Measurements from ENCODE around the gene RPP40. TPM values are rescaled to one million over a fixed set of nuclear protein-coding genes. Genes with fewer than 3 reads are reported as not detected.

Gene RPP40
- polyA plus RNA-seq, 2 of the 4 experiments (the other 2 are of a cell fraction) = 17.8 to 33.9 TPM

DNA sequence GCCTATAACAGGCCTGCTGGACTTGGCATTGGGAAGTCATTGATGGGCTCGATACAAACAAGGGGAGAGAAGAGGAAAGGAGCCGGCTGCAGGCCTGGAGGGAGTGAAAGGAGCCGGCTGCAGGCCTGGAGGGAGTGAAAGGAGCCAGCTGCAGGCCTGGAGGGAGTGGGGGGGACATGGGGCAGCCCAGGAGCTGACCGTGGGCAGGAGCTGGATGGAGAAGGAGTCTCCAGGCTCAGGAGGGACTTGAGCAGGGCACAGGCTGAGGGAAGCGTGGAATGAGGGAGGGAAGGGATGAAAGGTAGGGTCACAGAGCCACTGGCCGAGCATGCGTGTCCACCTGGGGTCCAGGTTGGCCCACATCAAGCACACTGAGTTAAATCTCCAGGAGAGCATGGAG lies 32.0 kb downstream of the RPP40 start:
- no peak for DNase-seq (ENCODE audit: low read depth in 1 of 2, low spot score in 1 of 2)
- no peak overlapping the region for H3K27ac ChIP-seq
- H3K9me3 ChIP-seq = no peaks in the 10 kb centered on the region
- ATAC-seq = no peak
- POLR2A ChIA-PET = no interaction called here
- H3K4me2 ChIP-seq = no peak overlapping the region
- H3K4me1 ChIP-seq = no peaks in the 10 kb centered on the region
- CTCF ChIA-PET = no interaction called here
- TF ChIP-seq JUNB (IDR thresholded peaks at IDR 0.05) (no peak), RARB (CRISPR knock-in tag; IDR thresholded peaks at IDR 0.05) (no peak), EHMT2 (IDR thresholded peaks at IDR 0.05; ENCODE audit: low read depth) (no peak), EHF (CRISPR knock-in tag; IDR thresholded peaks at IDR 0.05) (no peak), HOXB13 (CRISPR knock-in tag; IDR thresholded peaks at IDR 0.05; ENCODE audit: low read depth) (no peak), HOXA7 (CRISPR knock-in tag; IDR thresholded peaks at IDR 0.05) (no peak), RAD21 (conservative IDR thresholded peaks at IDR 0.05 in 1 of 2, IDR thresholded peaks at IDR 0.05 in 1 of 2) (no peak), FOSB (CRISPR knock-in tag; IDR thresholded peaks at IDR 0.05) (no peak), NPAS2 (CRISPR knock-in tag; IDR thresholded peaks at IDR 0.05; ENCODE audit: borderline replicate concordance) (no peak), TFCP2L1 (CRISPR knock-in tag; IDR thresholded peaks at IDR 0.05) (no peak), CBX2 (IDR thresholded peaks at IDR 0.05; ENCODE audit: borderline replicate concordance, low read depth) (no peak), RCOR1 (IDR thresholded peaks at IDR 0.05; ENCODE audit: low read depth, low read length) (no peak), NR3C1 (IDR thresholded peaks at IDR 0.05) (no peak), SMC3 (IDR thresholded peaks at IDR 0.05) (no peak), MAZ (IDR thresholded peaks at IDR 0.05; ENCODE audit: borderline replicate concordance, low read depth, low read length) (no peak), CEBPB (IDR thresholded peaks at IDR 0.05) (no peak)
- TF ChIP-seq, protein P1, sequence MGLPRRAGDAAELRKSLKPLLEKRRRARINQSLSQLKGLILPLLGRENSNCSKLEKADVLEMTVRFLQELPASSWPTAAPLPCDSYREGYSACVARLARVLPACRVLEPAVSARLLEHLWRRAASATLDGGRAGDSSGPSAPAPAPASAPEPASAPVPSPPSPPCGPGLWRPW (IDR thresholded peaks at IDR 0.05) = no peak
- TF ChIP-seq, protein P2, sequence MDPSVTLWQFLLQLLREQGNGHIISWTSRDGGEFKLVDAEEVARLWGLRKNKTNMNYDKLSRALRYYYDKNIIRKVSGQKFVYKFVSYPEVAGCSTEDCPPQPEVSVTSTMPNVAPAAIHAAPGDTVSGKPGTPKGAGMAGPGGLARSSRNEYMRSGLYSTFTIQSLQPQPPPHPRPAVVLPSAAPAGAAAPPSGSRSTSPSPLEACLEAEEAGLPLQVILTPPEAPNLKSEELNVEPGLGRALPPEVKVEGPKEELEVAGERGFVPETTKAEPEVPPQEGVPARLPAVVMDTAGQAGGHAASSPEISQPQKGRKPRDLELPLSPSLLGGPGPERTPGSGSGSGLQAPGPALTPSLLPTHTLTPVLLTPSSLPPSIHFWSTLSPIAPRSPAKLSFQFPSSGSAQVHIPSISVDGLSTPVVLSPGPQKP (IDR thresholded peaks at IDR 0.05; ENCODE audit: low read depth, low read length) = no peak
- TF ChIP-seq, protein P3, sequence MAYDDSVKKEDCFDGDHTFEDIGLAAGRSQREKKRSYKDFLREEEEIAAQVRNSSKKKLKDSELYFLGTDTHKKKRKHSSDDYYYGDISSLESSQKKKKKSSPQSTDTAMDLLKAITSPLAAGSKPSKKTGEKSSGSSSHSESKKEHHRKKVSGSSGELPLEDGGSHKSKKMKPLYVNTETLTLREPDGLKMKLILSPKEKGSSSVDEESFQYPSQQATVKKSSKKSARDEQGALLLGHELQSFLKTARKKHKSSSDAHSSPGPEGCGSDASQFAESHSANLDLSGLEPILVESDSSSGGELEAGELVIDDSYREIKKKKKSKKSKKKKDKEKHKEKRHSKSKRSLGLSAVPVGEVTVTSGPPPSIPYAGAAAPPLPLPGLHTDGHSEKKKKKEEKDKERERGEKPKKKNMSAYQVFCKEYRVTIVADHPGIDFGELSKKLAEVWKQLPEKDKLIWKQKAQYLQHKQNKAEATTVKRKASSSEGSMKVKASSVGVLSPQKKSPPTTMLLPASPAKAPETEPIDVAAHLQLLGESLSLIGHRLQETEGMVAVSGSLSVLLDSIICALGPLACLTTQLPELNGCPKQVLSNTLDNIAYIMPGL (CRISPR knock-in tag; IDR thresholded peaks at IDR 0.05; ENCODE audit: borderline replicate concordance) = no peak
- TF ChIP-seq, protein P4, sequence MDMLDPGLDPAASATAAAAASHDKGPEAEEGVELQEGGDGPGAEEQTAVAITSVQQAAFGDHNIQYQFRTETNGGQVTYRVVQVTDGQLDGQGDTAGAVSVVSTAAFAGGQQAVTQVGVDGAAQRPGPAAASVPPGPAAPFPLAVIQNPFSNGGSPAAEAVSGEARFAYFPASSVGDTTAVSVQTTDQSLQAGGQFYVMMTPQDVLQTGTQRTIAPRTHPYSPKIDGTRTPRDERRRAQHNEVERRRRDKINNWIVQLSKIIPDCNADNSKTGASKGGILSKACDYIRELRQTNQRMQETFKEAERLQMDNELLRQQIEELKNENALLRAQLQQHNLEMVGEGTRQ (IDR thresholded peaks at IDR 0.05) = no peak
- H3K4me3 ChIP-seq = no peak overlapping the region
- 72% methylated on average over 7 of the region's 7 CpGs for WGBS (ENCODE audit: missing lambda C conversion rate)
- FAIRE-seq = no peak

DNA sequence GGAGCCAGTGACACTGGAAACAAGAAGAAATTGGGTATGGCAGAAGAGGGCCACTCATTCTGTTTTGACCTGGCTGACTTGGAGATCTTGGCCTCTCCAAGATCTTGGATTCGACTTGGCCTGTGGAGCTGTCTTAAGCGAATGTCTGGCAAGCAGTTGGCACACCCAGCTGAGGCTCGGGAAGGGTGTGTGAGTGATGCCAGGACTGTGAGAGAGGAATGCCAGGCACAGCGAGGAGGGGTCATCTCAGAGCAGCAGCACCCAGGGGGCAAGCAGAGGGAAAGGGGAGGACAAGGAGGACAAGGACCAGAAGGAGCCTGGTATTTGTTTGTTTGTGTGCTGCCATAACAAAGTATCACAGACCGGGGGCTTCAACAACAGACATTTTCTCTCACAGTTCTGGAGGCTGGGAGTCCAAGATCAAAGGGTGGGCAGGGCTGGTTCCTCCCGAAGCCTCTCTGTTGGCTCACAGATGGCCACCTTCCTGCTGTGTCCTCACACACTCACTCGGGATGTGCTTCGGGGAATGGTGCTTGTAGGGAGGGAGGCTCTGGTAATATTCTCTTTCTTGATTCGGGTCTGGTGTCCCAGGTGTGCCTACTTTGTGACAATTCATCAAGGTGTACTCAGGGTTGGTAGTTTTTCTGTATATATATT lies 33.0 kb downstream of the RPP40 start:
- H3K9me3 ChIP-seq = no peaks in the 10 kb centered on the region
- H3K27ac ChIP-seq = no peak overlapping the region
- ChIA-PET CTCF (no interaction called here), POLR2A (no interaction called here)
- WGBS (ENCODE audit: missing lambda C conversion rate) = 54% methylated on average over 9 of the region's 9 CpGs
- no peak overlapping the region for H3K4me2 ChIP-seq
- TF ChIP-seq, protein P1 (IDR thresholded peaks at IDR 0.05) = no peak
- FAIRE-seq = no peak
- no peaks in the 10 kb centered on the region for H3K4me1 ChIP-seq
- DNase-seq (ENCODE audit: low read depth in 1 of 2, low spot score in 1 of 2) = no peak
- ATAC-seq = no peak
- H3K4me3 ChIP-seq = no peak overlapping the region
